ENCODE data around the gene ZNF79. TPM values are rescaled to one million over a fixed set of nuclear protein-coding genes. Genes with fewer than 3 reads are reported as not detected.

ZNF79 gene
- total RNA-seq, 1 experiment from 2014 or later, result 9.0 TPM

DNA sequence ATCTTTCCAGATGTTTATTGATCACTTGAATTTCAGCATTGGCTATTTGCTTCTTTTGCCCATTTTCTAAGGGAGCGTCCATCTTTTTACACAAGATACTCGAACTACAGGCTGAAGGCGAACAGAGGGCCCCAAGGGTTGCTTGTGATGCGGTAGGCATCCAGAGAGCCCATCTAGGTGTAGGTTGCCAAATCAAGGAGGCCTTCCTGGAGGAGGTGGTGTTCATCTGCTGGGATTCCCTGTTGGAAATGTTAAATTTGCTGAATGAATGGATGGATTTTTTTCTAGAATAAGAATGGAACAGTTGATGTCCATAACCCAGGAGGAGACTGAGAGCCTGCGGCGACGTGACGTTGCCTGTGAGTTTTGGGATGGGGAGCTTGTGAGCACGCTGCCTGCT is 58.5 kb downstream of the ZNF79 start:
- DNase-seq (ENCODE audit: low spot score) (no peak), ATAC-seq (no peak)
- no peaks in the 10 kb centered on the region for H3K4me1 Mint-ChIP-seq
- no peaks in the 10 kb centered on the region for H3K9me3 Mint-ChIP-seq
- peaks cover 28% of the 10 kb centered on the region for H3K36me3 Mint-ChIP-seq
- ChIA-PET POLR2A (no interaction called here), CTCF (no interaction called here)
- TF ChIP-seq, protein P1, sequence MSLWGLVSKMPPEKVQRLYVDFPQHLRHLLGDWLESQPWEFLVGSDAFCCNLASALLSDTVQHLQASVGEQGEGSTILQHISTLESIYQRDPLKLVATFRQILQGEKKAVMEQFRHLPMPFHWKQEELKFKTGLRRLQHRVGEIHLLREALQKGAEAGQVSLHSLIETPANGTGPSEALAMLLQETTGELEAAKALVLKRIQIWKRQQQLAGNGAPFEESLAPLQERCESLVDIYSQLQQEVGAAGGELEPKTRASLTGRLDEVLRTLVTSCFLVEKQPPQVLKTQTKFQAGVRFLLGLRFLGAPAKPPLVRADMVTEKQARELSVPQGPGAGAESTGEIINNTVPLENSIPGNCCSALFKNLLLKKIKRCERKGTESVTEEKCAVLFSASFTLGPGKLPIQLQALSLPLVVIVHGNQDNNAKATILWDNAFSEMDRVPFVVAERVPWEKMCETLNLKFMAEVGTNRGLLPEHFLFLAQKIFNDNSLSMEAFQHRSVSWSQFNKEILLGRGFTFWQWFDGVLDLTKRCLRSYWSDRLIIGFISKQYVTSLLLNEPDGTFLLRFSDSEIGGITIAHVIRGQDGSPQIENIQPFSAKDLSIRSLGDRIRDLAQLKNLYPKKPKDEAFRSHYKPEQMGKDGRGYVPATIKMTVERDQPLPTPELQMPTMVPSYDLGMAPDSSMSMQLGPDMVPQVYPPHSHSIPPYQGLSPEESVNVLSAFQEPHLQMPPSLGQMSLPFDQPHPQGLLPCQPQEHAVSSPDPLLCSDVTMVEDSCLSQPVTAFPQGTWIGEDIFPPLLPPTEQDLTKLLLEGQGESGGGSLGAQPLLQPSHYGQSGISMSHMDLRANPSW (CRISPR knock-in tag; conservative IDR thresholded peaks at IDR 0.05; ENCODE audit: low read depth), result no peak
- TF ChIP-seq OVOL2 (CRISPR knock-in tag; IDR thresholded peaks at IDR 0.05; ENCODE audit: borderline replicate concordance) (no peak), ZBTB21 (CRISPR knock-in tag; IDR thresholded peaks at IDR 0.05; ENCODE audit: borderline replicate concordance) (no peak)
- H3K27ac Mint-ChIP-seq, result no peak overlapping the region
- no peaks in the 10 kb centered on the region for H3K27me3 Mint-ChIP-seq (ENCODE audit: low read depth)
- no peak overlapping the region for H3K4me3 Mint-ChIP-seq

DNA sequence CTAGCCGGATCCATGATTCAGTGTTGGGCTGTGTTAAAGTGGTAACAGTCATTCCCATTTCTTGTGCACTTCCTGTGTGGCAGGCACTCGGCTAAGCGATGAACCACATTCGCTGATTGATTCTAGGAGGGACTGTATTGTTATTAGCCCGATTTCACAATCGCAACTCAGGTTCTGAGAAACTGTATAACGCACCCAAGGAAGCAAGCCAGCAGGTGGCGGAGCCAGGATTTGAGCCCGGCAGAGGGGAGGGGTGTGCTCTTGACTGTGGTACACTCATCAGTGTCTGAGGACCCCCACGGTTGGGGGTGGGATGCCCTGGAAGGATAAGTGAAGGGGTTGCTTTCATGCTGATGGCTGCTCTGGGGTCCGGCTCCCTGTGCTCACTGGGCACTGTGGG is 61.8 kb downstream of the ZNF79 start:
- CTCF ChIA-PET, result no interaction called here
- H3K27ac Mint-ChIP-seq, result peak overlapping the region; percentile 68; the same call in 1 of the 2 replicates
- no peak for ATAC-seq

DNA sequence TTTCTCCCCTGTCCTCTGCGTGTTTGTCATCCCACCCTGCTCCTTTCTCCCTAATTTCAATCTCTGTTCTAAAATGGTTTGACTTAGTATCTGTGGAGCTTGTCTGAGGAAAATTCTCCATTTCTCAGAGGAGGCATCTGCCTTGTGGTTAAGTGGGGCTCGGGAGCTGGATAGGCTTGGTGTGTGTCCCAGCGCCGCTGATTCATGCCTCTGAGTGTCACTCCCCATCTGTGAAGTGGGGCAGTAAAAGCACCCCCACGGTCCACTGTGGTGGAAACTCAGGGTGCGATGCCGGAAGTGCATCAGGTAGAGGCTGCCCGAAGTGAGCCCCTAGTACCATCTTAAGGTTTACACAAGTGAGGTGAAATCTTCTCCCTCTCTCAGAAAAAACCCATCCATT is 64.8 kb downstream of the ZNF79 start:
- ATAC-seq (no peak), DNase-seq (ENCODE audit: low spot score) (no peak)
- H3K4me3 Mint-ChIP-seq, result no peak overlapping the region
- no peaks in the 10 kb centered on the region for H3K27me3 Mint-ChIP-seq (ENCODE audit: low read depth)
- H3K4me1 Mint-ChIP-seq, result peaks cover 5% of the 10 kb centered on the region
- peaks cover 11% of the 10 kb centered on the region for H3K36me3 Mint-ChIP-seq
- TF ChIP-seq RELA (CRISPR knock-in tag; IDR thresholded peaks at IDR 0.05; ENCODE audit: borderline replicate concordance) (no peak), ETV6 (CRISPR knock-in tag; IDR thresholded peaks at IDR 0.05) (no peak), FOXK1 (CRISPR knock-in tag; IDR thresholded peaks at IDR 0.05) (no peak), JAZF1 (CRISPR knock-in tag; IDR thresholded peaks at IDR 0.05) (no peak), ZNF263 (CRISPR knock-in tag; IDR thresholded peaks at IDR 0.05; ENCODE audit: low read depth) (no peak), NR2C2 (CRISPR knock-in tag; IDR thresholded peaks at IDR 0.05) (no peak), PRRX2 (CRISPR knock-in tag; IDR thresholded peaks at IDR 0.05) (no peak)
- TF ChIP-seq, protein P2, sequence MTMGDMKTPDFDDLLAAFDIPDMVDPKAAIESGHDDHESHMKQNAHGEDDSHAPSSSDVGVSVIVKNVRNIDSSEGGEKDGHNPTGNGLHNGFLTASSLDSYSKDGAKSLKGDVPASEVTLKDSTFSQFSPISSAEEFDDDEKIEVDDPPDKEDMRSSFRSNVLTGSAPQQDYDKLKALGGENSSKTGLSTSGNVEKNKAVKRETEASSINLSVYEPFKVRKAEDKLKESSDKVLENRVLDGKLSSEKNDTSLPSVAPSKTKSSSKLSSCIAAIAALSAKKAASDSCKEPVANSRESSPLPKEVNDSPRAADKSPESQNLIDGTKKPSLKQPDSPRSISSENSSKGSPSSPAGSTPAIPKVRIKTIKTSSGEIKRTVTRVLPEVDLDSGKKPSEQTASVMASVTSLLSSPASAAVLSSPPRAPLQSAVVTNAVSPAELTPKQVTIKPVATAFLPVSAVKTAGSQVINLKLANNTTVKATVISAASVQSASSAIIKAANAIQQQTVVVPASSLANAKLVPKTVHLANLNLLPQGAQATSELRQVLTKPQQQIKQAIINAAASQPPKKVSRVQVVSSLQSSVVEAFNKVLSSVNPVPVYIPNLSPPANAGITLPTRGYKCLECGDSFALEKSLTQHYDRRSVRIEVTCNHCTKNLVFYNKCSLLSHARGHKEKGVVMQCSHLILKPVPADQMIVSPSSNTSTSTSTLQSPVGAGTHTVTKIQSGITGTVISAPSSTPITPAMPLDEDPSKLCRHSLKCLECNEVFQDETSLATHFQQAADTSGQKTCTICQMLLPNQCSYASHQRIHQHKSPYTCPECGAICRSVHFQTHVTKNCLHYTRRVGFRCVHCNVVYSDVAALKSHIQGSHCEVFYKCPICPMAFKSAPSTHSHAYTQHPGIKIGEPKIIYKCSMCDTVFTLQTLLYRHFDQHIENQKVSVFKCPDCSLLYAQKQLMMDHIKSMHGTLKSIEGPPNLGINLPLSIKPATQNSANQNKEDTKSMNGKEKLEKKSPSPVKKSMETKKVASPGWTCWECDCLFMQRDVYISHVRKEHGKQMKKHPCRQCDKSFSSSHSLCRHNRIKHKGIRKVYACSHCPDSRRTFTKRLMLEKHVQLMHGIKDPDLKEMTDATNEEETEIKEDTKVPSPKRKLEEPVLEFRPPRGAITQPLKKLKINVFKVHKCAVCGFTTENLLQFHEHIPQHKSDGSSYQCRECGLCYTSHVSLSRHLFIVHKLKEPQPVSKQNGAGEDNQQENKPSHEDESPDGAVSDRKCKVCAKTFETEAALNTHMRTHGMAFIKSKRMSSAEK (CRISPR knock-in tag; IDR thresholded peaks at IDR 0.05; ENCODE audit: borderline replicate concordance), result no peak
- TF ChIP-seq, protein P3, sequence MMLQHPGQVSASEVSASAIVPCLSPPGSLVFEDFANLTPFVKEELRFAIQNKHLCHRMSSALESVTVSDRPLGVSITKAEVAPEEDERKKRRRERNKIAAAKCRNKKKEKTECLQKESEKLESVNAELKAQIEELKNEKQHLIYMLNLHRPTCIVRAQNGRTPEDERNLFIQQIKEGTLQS (CRISPR knock-in tag; conservative IDR thresholded peaks at IDR 0.05), result no peak
- TF ChIP-seq, protein P4, sequence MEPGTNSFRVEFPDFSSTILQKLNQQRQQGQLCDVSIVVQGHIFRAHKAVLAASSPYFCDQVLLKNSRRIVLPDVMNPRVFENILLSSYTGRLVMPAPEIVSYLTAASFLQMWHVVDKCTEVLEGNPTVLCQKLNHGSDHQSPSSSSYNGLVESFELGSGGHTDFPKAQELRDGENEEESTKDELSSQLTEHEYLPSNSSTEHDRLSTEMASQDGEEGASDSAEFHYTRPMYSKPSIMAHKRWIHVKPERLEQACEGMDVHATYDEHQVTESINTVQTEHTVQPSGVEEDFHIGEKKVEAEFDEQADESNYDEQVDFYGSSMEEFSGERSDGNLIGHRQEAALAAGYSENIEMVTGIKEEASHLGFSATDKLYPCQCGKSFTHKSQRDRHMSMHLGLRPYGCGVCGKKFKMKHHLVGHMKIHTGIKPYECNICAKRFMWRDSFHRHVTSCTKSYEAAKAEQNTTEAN (CRISPR knock-in tag; IDR thresholded peaks at IDR 0.05), result no peak
- TF ChIP-seq, protein P5, sequence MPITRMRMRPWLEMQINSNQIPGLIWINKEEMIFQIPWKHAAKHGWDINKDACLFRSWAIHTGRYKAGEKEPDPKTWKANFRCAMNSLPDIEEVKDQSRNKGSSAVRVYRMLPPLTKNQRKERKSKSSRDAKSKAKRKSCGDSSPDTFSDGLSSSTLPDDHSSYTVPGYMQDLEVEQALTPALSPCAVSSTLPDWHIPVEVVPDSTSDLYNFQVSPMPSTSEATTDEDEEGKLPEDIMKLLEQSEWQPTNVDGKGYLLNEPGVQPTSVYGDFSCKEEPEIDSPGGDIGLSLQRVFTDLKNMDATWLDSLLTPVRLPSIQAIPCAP (CRISPR knock-in tag; IDR thresholded peaks at IDR 0.05), result no peak
- CTCF ChIA-PET, result interaction anchor here (0.9 to 4.3 kb wide), 19 partner anchors 9 to 381 kb away, joined by 3 to 40 read pairs (median 6); partner anchors contain the start of gene TOR2A
- H3K9me3 Mint-ChIP-seq, result no peaks in the 10 kb centered on the region
- no peak overlapping the region; the same call in 1 of the 2 replicates for H3K27ac Mint-ChIP-seq
- POLR2A ChIA-PET, result interaction anchor here (0.5 kb wide), 1 partner anchor 18 kb away, joined by 3 read pairs; no protein-coding TSS in a partner anchor

More for the DNA sequence above, 61.8 kb downstream of the ZNF79 start:
- no peaks in the 10 kb centered on the region for H3K27me3 Mint-ChIP-seq (ENCODE audit: low read depth)
- H3K36me3 Mint-ChIP-seq, result peaks cover 17% of the 10 kb centered on the region
- peaks cover 5% of the 10 kb centered on the region for H3K4me1 Mint-ChIP-seq
- H3K9me3 Mint-ChIP-seq, result no peaks in the 10 kb centered on the region
- TF ChIP-seq FOXJ3 (CRISPR knock-in tag; IDR thresholded peaks at IDR 0.05; ENCODE audit: borderline replicate concordance) (no peak), PRRX2 (CRISPR knock-in tag; IDR thresholded peaks at IDR 0.05) (no peak)
- TF ChIP-seq, protein P4 (CRISPR knock-in tag; IDR thresholded peaks at IDR 0.05), result no peak
- TF ChIP-seq, protein P6, sequence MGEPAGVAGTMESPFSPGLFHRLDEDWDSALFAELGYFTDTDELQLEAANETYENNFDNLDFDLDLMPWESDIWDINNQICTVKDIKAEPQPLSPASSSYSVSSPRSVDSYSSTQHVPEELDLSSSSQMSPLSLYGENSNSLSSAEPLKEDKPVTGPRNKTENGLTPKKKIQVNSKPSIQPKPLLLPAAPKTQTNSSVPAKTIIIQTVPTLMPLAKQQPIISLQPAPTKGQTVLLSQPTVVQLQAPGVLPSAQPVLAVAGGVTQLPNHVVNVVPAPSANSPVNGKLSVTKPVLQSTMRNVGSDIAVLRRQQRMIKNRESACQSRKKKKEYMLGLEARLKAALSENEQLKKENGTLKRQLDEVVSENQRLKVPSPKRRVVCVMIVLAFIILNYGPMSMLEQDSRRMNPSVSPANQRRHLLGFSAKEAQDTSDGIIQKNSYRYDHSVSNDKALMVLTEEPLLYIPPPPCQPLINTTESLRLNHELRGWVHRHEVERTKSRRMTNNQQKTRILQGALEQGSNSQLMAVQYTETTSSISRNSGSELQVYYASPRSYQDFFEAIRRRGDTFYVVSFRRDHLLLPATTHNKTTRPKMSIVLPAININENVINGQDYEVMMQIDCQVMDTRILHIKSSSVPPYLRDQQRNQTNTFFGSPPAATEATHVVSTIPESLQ (CRISPR knock-in tag; IDR thresholded peaks at IDR 0.05), result no peak
- POLR2A ChIA-PET, result no interaction called here
- no peak for DNase-seq (ENCODE audit: low spot score)
- no peak overlapping the region for H3K4me3 Mint-ChIP-seq
